GM12878 (cell line): ENCODE results near the gene SIGMAR1. TPM values are rescaled to one million over a fixed set of nuclear protein-coding genes. Genes with fewer than 3 reads are reported as not detected.

Experiments used
- ATAC-seq: fragments of 200-7000 bp; cut with Tn5 transposase; 3 replicates; pipeline ENCODE4 v1.9.1; 2020; ENCODE audit warnings: mild to moderate bottlenecking, moderate library complexity
- BruUV-seq: library from RNA; stranded (reverse); fragments of 400-500 nt; replicated peaks from 2 replicates; lab custom pipeline; 2021; lab: Mats Ljungman, UMichigan
- CTCF ChIA-PET: fragments of 300-600 bp; sonication (Branson Sonifier 250); formaldehyde crosslinking; extraction: SDS; loops from one replicate; lab custom pipeline; 2021; ENCODE audit warnings: inconsistent platforms; lab: Yijun Ruan, JAX
- POLR2A ChIA-PET: fragments of 350-600 bp; formaldehyde crosslinking; extraction: SDS; loops from one replicate; lab custom pipeline; 2021; ENCODE audit warnings: inconsistent platforms; lab: Charles Lee
- RAD21 ChIA-PET: fragments of 300-600 bp; sonication (Branson Sonifier 250); formaldehyde crosslinking; loops from one replicate; lab custom pipeline; 2023; ENCODE audit warnings: antibody characterized with exemption; ENCODE audit not compliant: unreplicated experiment; lab: Charles Lee
- SMC1A ChIA-PET: fragments of 300-600 bp; sonication (Branson Sonifier 250); formaldehyde crosslinking; loops from one replicate; lab custom pipeline; 2023; ENCODE audit not compliant: unreplicated experiment, uncharacterized antibody; lab: Charles Lee
- DNase-seq: peaks from one replicate; pipeline ENCODE4 v3.0.0-alpha.2; 2011; ENCODE audit warnings: low read depth, low spot score
- FAIRE-seq: peaks from 3 replicates; lab custom pipeline; 2011; peaks lifted over from hg19 to GRCh38; lab: Jason Lieb, UNC
- H2AFZ ChIP-seq: 2 replicates; pipeline ENCODE4 v1.6.0; 2011; ENCODE audit warnings: low read depth, low read length, control low read depth; ENCODE audit not compliant: control insufficient read depth
- H3K27ac ChIP-seq: 2 replicates; pipeline ENCODE4 v1.5.1; 2011; ENCODE audit warnings: control low read depth; ENCODE audit not compliant: control insufficient read depth, insufficient read depth
- H3K27me3 ChIP-seq, 2 experiments: replicated peaks in 1 of 2; 2 replicates each; pipeline versions ENCODE4 v1.6.0 to v1.6.1; 2011; ENCODE audit warnings: low read length in 1 of 2; ENCODE audit not compliant: control insufficient read depth in 2 of 2, insufficient read depth in 2 of 2
- H3K36me3 ChIP-seq, 2 experiments: 2 replicates each; pipeline ENCODE4 v1.5.1; 2011; ENCODE audit warnings: low read length in 1 of 2; ENCODE audit not compliant: control insufficient read depth in 2 of 2, insufficient read depth in 2 of 2
- H3K4me1 ChIP-seq: 2 replicates; pipeline ENCODE4 v1.6.1; 2011; ENCODE audit warnings: mild to moderate bottlenecking, low read length, moderate library complexity, mixed read lengths; ENCODE audit not compliant: control insufficient read depth, insufficient read depth
- H3K4me2 ChIP-seq: 2 replicates; pipeline ENCODE4 v1.6.0; 2011; ENCODE audit warnings: control low read depth; ENCODE audit not compliant: control insufficient read depth, insufficient read depth
- H3K4me3 ChIP-seq: fragments of 200-600 bp; sonication (generic); 2 replicates; pipeline ENCODE4 v1.5.1; 2016
- H3K79me2 ChIP-seq: 2 replicates; pipeline ENCODE4 v1.6.0; 2011; ENCODE audit warnings: low read length; ENCODE audit not compliant: control insufficient read depth, insufficient read depth
- H3K9ac ChIP-seq: 2 replicates; pipeline ENCODE4 v1.8.0; 2011; ENCODE audit warnings: low read length, control low read depth, mixed read lengths; ENCODE audit not compliant: control insufficient read depth, insufficient read depth
- H3K9me3 ChIP-seq: replicated peaks from 3 replicates; pipeline ENCODE4 v1.5.1; 2011; ENCODE audit warnings: mild to moderate bottlenecking, low read length; ENCODE audit not compliant: control insufficient read depth, insufficient read depth
- H4K20me1 ChIP-seq: 2 replicates; pipeline ENCODE4 v1.6.0; 2011; ENCODE audit not compliant: control insufficient read depth, insufficient read depth
- BHLHE40 ChIP-seq, 2 experiments: fragments of 450-650 bp in 1 of 2; IDR thresholded peaks; 2 replicates each; pipeline ENCODE4 v1.6.1; 2011 to 2017; ENCODE audit warnings: low read depth in 2 of 2, borderline replicate concordance in 1 of 2, improper control_type of control experiment in 1 of 2, low read length in 1 of 2, mild to moderate bottlenecking in 1 of 2
- CTCF ChIP-seq, 3 experiments: IDR thresholded peaks in 2 of 3; conservative IDR thresholded peaks in 1 of 3; 2 replicates each; pipeline ENCODE4 v1.5.1; 2011; ENCODE audit warnings: low read depth in 3 of 3, low read length in 3 of 3, mild to moderate bottlenecking in 3 of 3, control low read depth in 2 of 3, moderate library complexity in 2 of 3, inconsistent platforms in 1 of 3, mixed read lengths in 1 of 3; ENCODE audit not compliant: control insufficient read depth in 2 of 3, insufficient read depth in 1 of 3; ENCODE audit errors: extremely low read depth in 1 of 3
- GABPA ChIP-seq: IDR thresholded peaks from 2 replicates; pipeline ENCODE4 v1.6.1; 2014; ENCODE audit warnings: antibody characterized with exemption, low read depth, mild to moderate bottlenecking, inconsistent platforms
- MTA2 ChIP-seq: fragments of 450-650 bp; IDR thresholded peaks from 2 replicates; pipeline ENCODE4 v1.6.1; 2016; ENCODE audit warnings: low read depth, mild to moderate bottlenecking, moderate library complexity
- NRF1 ChIP-seq: conservative IDR thresholded peaks from 2 replicates; pipeline ENCODE4 v1.6.1; 2011; ENCODE audit warnings: mild to moderate bottlenecking, low read depth, low read length, improper control_type of control experiment
- PKNOX1 ChIP-seq: fragments of 450-650 bp; IDR thresholded peaks from 2 replicates; pipeline ENCODE4 v1.6.1; 2016; ENCODE audit warnings: mild to moderate bottlenecking
- PRDM15 ChIP-seq: fragments of 450-650 bp; formaldehyde crosslinking; IDR thresholded peaks from 2 replicates; pipeline ENCODE4 v1.4.0; 2020; ENCODE audit warnings: mild to moderate bottlenecking, moderate library complexity
- SRF ChIP-seq, 2 experiments: IDR thresholded peaks; 2 replicates each; pipeline ENCODE4 v1.6.1; 2011; ENCODE audit warnings: low read depth in 2 of 2, low read length in 2 of 2, mild to moderate bottlenecking in 1 of 2, moderate library complexity in 1 of 2
- TARDBP ChIP-seq: IDR thresholded peaks from 2 replicates; pipeline ENCODE4 v1.6.1; 2016; ENCODE audit warnings: borderline replicate concordance
- TBL1XR1 ChIP-seq: IDR thresholded peaks from 2 replicates; pipeline ENCODE4 v1.6.1; 2012; ENCODE audit warnings: low read depth, low read length, improper control_type of control experiment
- TCF12 ChIP-seq: IDR thresholded peaks from 2 replicates; pipeline ENCODE4 v1.6.1; 2011; ENCODE audit warnings: low read depth, mild to moderate bottlenecking, low read length
- ZBED1 ChIP-seq: IDR thresholded peaks from 2 replicates; pipeline ENCODE4 v1.6.1; 2016; ENCODE audit warnings: borderline replicate concordance
- ZNF24 ChIP-seq: fragments of 450-650 bp; IDR thresholded peaks from 2 replicates; pipeline ENCODE4 v1.6.1; 2017; ENCODE audit warnings: antibody characterized with exemption, mild to moderate bottlenecking
- ZSCAN29 ChIP-seq: fragments of 450-650 bp; IDR thresholded peaks from 2 replicates; pipeline ENCODE4 v1.6.1; 2017; ENCODE audit warnings: mild to moderate bottlenecking, moderate library complexity
- WGBS: methylation state at CpG from one replicate; pipeline ENCODE4 v1.1.6; 2016; ENCODE audit warnings: low lambda C conversion rate; ENCODE audit not compliant: insufficient replicate concordance, insufficient coverage; ENCODE audit errors: missing lambda C conversion rate; 5-methylcytosine and 5-hydroxymethylcytosine counted together
- in situ Hi-C: fragments of 300-500 bp; cut with MboI; formaldehyde crosslinking; loops from 9 replicates; pipeline ENCODE4 v1.14.3; 2018; ENCODE audit warnings: mixed read lengths
- intact Hi-C: fragments of 100-400 bp; cut with micrococcal nuclease; formaldehyde crosslinking; loops from one replicate; pipeline ENCODE4 v1.14.2; 2022; ENCODE audit not compliant: unreplicated experiment
- polyA plus RNA-seq, 11 experiments: library from polyadenylated mRNA; depleted of rRNA in 4 of 11; unstranded in 6 of 11; stranded (reverse) in 5 of 11; fragments of >200 nt; fragmentation: Nextera tagmentation in 4 of 11; fragmentation: Illumina TruSeq in 1 of 11; extraction: Ambion mirVana in 4 of 11; extraction: Trizol in 1 of 11; gene quantifications; 1 replicate in 1 of 11; 2 replicates in 10 of 11; pipeline versions ENCODE4 v1.2.1 to v1.2.3, GENCODE V29; 2011 to 2016; ENCODE audit warnings: inconsistent platforms in 2 of 11, missing spikeins in 2 of 11, low read depth in 1 of 11
- total RNA-seq, 4 experiments: library from RNA; depleted of rRNA in 3 of 4; stranded (reverse); fragments of >200 nt in 3 of 4; fragmentation: Illumina TruSeq in 1 of 4; extraction: Trizol in 1 of 4; gene quantifications; 2 replicates each; pipeline versions ENCODE4 v1.2.1 to v1.2.3, GENCODE V29; 2013 to 2021

The SIGMAR1 gene
- total and polyA plus RNA-seq, 10 of the 15 experiments (the other 5 are each of a cell fraction or from before 2014, with no cell fraction given): 7.1 to 133 (median 69.5) TPM

- SMC1A ChIA-PET: no interaction called here
- Histone ChIP-seq H4K20me1 (no peaks in the 10 kb centered on the region), H3K79me2 (no peaks in the 10 kb centered on the region), H3K27me3 (peaks cover 5 to 8% of the 10 kb centered on the region in 2 experiments; a peak in 2 of 4 replicates), H3K4me2 (no peak overlapping the region), H3K9ac (no peak overlapping the region), H3K9me3 (no peaks in the 10 kb centered on the region), H3K4me3 (no peak overlapping the region), H3K36me3 (no peaks in the 10 kb centered on the region), H3K4me1 (no peaks in the 10 kb centered on the region), H3K27ac (no peak overlapping the region), H2AFZ (no peak overlapping the region)
- POLR2A ChIA-PET: no interaction called here
- ATAC-seq (no peak), DNase-seq (no peak), FAIRE-seq (no peak)
- WGBS: 8% methylated on average over 6 of the region's 6 CpGs
- in situ Hi-C loops: no loop called here
- no TSS peak for BruUV-seq
- intact Hi-C loops: loop anchor here (5.0 kb wide), 1 partner anchor 270 kb away; no protein-coding TSS in a partner anchor
- CTCF ChIA-PET: interaction anchor here (0.8 to 5.0 kb wide), 7 partner anchors 32 to 269 kb away, joined by 3 to 39 read pairs (median 3); partner anchors contain the start of genes GALT and SIGMAR1
- RAD21 ChIA-PET: no interaction called here
- TF ChIP-seq NRF1 (no peak), SRF (IDR thresholded peaks at IDR 0.05; ENCODE audit: low read depth in 2 of 2, low read length in 2 of 2) (no peak), CTCF (IDR thresholded peaks at IDR 0.05 in 2 of 3, conservative IDR thresholded peaks at IDR 0.05 in 1 of 3; ENCODE audit: control insufficient read depth in 2 of 3, extremely low read depth in 1 of 3, insufficient read depth in 1 of 3, low read depth in 3 of 3, low read length in 3 of 3) (no peak), TARDBP (no peak), PRDM15 (CRISPR knock-in tag) (no peak), ZBED1 (no peak), ZSCAN29 (no peak), ZNF24 (no peak), TCF12 (no peak), MTA2 (no peak), GABPA (no peak), BHLHE40 (IDR thresholded peaks at IDR 0.05; ENCODE audit: borderline replicate concordance in 1 of 2, low read depth in 2 of 2, low read length in 1 of 2) (no peak), TBL1XR1 (no peak), PKNOX1 (no peak)
Observed at GRCh38 chr9:34601937-34602573, 35.5 kb downstream of the SIGMAR1 start.
